HepG2 (cell line): ENCODE results near the gene RPTOR. TPM values are rescaled to one million over a fixed set of nuclear protein-coding genes. Genes with fewer than 3 reads are reported as not detected.
"Not testable (repeated sequence)": the region's sequence is repeated elsewhere in the genome, so short reads cannot be mapped to it uniquely, and the experiment has no call there.

Experiments
- ATAC-seq: fragments of 200-7000 bp; cut with Tn5 transposase; 3 replicates; pipeline ENCODE4 v1.9.1; 2020; ENCODE audit warnings: mild to moderate bottlenecking, moderate library complexity
- BruUV-seq: library from RNA; stranded (reverse); fragments of 400-500 nt; replicated peaks from 2 replicates; lab custom pipeline; 2021; lab: Mats Ljungman, UMichigan
- CTCF ChIA-PET: fragments of 300-600 bp; formaldehyde crosslinking; extraction: SDS; loops from one replicate; lab custom pipeline; 2021; ENCODE audit warnings: low total read pairs, inconsistent platforms, low intra/inter-chr PET ratio; lab: Yijun Ruan, JAX
- POLR2A ChIA-PET: fragments of 350-600 bp; sonication (Branson Sonifier 250); formaldehyde crosslinking; loops from one replicate; lab custom pipeline; 2020; ENCODE audit warnings: antibody characterized with exemption, inconsistent platforms; lab: Yijun Ruan, JAX
- DNase-seq: peaks from one replicate; pipeline ENCODE4 v3.0.0-alpha.2; 2015; ENCODE audit warnings: low spot score
- FAIRE-seq: peaks from 3 replicates; lab custom pipeline; 2011; peaks lifted over from hg19 to GRCh38; lab: Jason Lieb, UNC
- H2AFZ ChIP-seq: one replicate; pipeline ENCODE4 v1.6.1; 2011; ENCODE audit warnings: low read length, inconsistent platforms
- H3K27ac ChIP-seq: fragments of 300-600 bp; 3 replicates; pipeline ENCODE4 v1.8.0; 2011; ENCODE audit warnings: mixed run types, mild to moderate bottlenecking, mixed read lengths, low read length, inconsistent platforms; ENCODE audit not compliant: insufficient read depth; ENCODE audit errors: extremely low read length
- H3K27me3 ChIP-seq, 2 experiments: fragments of 200-600 bp in 1 of 2; 2 replicates in 1 of 2; 3 replicates in 1 of 2; pipeline versions ENCODE4 v1.6.0 to v1.8.0; 2011; ENCODE audit warnings: low read length in 2 of 2, mild to moderate bottlenecking in 2 of 2, moderate library complexity in 2 of 2, inconsistent platforms in 1 of 2; ENCODE audit not compliant: insufficient read depth in 2 of 2, control insufficient read depth in 1 of 2
- H3K36me3 ChIP-seq, 2 experiments: fragments of 200-600 bp in 1 of 2; replicated peaks in 1 of 2; 2 replicates in 1 of 2; 3 replicates in 1 of 2; pipeline versions ENCODE4 v1.5.1 to v1.8.0; 2011; ENCODE audit warnings: low read length in 2 of 2, inconsistent platforms in 1 of 2; ENCODE audit not compliant: insufficient read depth in 2 of 2, control insufficient read depth in 1 of 2
- H3K4me1 ChIP-seq: 2 replicates; pipeline ENCODE4 v1.5.1; 2012; ENCODE audit warnings: low read length, inconsistent platforms; ENCODE audit not compliant: insufficient read depth
- H3K4me2 ChIP-seq: 2 replicates; pipeline ENCODE4 v1.6.0; 2011; ENCODE audit warnings: low read depth, low read length, inconsistent platforms
- H3K4me3 ChIP-seq, 3 experiments: fragments of 200-600 bp in 1 of 3; sonication (generic), shearing (Covaris generic) in 1 of 3; replicated peaks in 1 of 3; 2 replicates each; pipeline ENCODE4 v1.5.1; 2011 to 2016; ENCODE audit warnings: low read length in 3 of 3, inconsistent platforms in 2 of 3, low read depth in 2 of 3, mild to moderate bottlenecking in 2 of 3, control low read depth in 1 of 3, mixed read lengths in 1 of 3; ENCODE audit not compliant: insufficient read depth in 1 of 3
- H3K79me2 ChIP-seq: one replicate; pipeline ENCODE4 v1.6.1; 2011; ENCODE audit warnings: low read length, inconsistent platforms; ENCODE audit not compliant: insufficient read depth
- H3K9ac ChIP-seq: 2 replicates; pipeline ENCODE4 v1.6.0; 2011; ENCODE audit warnings: mild to moderate bottlenecking, low read depth, low read length, inconsistent platforms; ENCODE audit not compliant: insufficient read depth
- H3K9me3 ChIP-seq: 2 replicates; pipeline ENCODE4 v1.5.1; 2012; ENCODE audit warnings: mild to moderate bottlenecking, low read length
- H4K20me1 ChIP-seq: 2 replicates; pipeline ENCODE4 v1.6.0; 2011; ENCODE audit warnings: inconsistent platforms, mild to moderate bottlenecking, low read length, moderate library complexity; ENCODE audit not compliant: insufficient read depth
- AGO2 ChIP-seq: fragments of 200-400 bp; formaldehyde crosslinking; optimal IDR thresholded peaks from 2 replicates; pipeline ENCODE3; 2017; ENCODE audit warnings: mild to moderate bottlenecking, low read depth, low read length, moderate library complexity
- HMG20B ChIP-seq: conservative IDR thresholded peaks from 2 replicates; pipeline ENCODE4 v1.6.1; 2016; ENCODE audit warnings: missing genetic modification reagents, missing compliant biosample characterization
- MAFF ChIP-seq: IDR thresholded peaks from 2 replicates; pipeline ENCODE4 v1.6.1; 2011; ENCODE audit warnings: low read depth, low read length, improper control_type of control experiment
- MAFK ChIP-seq, 2 experiments: IDR thresholded peaks in 1 of 2; conservative IDR thresholded peaks in 1 of 2; 2 replicates each; pipeline ENCODE4 v1.6.1; 2011; ENCODE audit warnings: improper control_type of control experiment in 2 of 2, low read length in 2 of 2
- POLR2AphosphoS5 ChIP-seq: IDR thresholded peaks from 2 replicates; pipeline ENCODE4 v1.6.1; 2012; ENCODE audit warnings: low read depth, low read length
- SOX5 ChIP-seq: IDR thresholded peaks from 2 replicates; pipeline ENCODE4 v1.6.1; 2016; ENCODE audit warnings: borderline replicate concordance
- TBP ChIP-seq: sonication (generic); formaldehyde crosslinking; IDR thresholded peaks from 2 replicates; pipeline ENCODE4 v1.5.0; 2020; ENCODE audit warnings: missing genetic modification reagents
- ZBTB20 ChIP-seq: sonication (generic); formaldehyde crosslinking; IDR thresholded peaks from 2 replicates; pipeline ENCODE4 v1.8.1; 2023; ENCODE audit warnings: missing genetic modification reagents, low read depth, mild to moderate bottlenecking, borderline replicate concordance
- ZIK1 ChIP-seq: sonication (generic); formaldehyde crosslinking; IDR thresholded peaks from 2 replicates; pipeline ENCODE4 v1.5.0; 2020; ENCODE audit warnings: mild to moderate bottlenecking, low read depth, missing genetic modification reagents, borderline replicate concordance
- ZNF431 ChIP-seq: sonication (generic); formaldehyde crosslinking; IDR thresholded peaks from 2 replicates; pipeline ENCODE4 v1.9.0; 2022; ENCODE audit warnings: missing genetic modification reagents, low read depth, mild to moderate bottlenecking, borderline replicate concordance
- ZNF432 ChIP-seq: sonication (generic); formaldehyde crosslinking; IDR thresholded peaks from 2 replicates; pipeline ENCODE4 v1.5.0; 2020; ENCODE audit warnings: missing genetic modification reagents, mild to moderate bottlenecking, borderline replicate concordance
- ZNF616 ChIP-seq: sonication (generic); formaldehyde crosslinking; IDR thresholded peaks from 2 replicates; pipeline ENCODE4 v1.5.0; 2020; ENCODE audit warnings: low read depth, mild to moderate bottlenecking, missing genetic modification reagents
- ZNF879 ChIP-seq: sonication (generic); formaldehyde crosslinking; IDR thresholded peaks from 2 replicates; pipeline ENCODE4 v1.8.1; 2023; ENCODE audit warnings: missing genetic modification reagents
- ZSCAN22 ChIP-seq: sonication (generic); formaldehyde crosslinking; IDR thresholded peaks from 2 replicates; pipeline ENCODE4 v1.4.0; 2020; ENCODE audit warnings: mild to moderate bottlenecking, missing genetic modification reagents
- WGBS: methylation state at CpG from one replicate; pipeline ENCODE4 v1.1.6; 2017; ENCODE audit warnings: low lambda C conversion rate; 5-methylcytosine and 5-hydroxymethylcytosine counted together
- in situ Hi-C: cut with HindIII; loops from 2 replicates; pipeline ENCODE4 v1.10.0; 2017; ENCODE audit warnings: low pct_unique_long_range_greater_than_20kb; ENCODE audit not compliant: extremely low pct_ligation_motif_present
- intact Hi-C: fragments of 100-400 bp; cut with micrococcal nuclease; formaldehyde crosslinking; loops from one replicate; pipeline ENCODE4 v1.10.0; 2022; ENCODE audit not compliant: unreplicated experiment
- polyA plus RNA-seq, 8 experiments: library from polyadenylated mRNA; depleted of rRNA in 3 of 8; stranded (reverse) in 7 of 8; unstranded in 1 of 8; fragments of >200 nt; fragmentation: Illumina TruSeq in 4 of 8; extraction: Trizol in 4 of 8; gene quantifications; 2 replicates each; pipeline versions ENCODE4 v1.2.1 to v1.2.3, GENCODE V29; 2011 to 2016; ENCODE audit warnings: low read depth in 4 of 8, missing spikeins in 1 of 8, mixed read lengths in 1 of 8; ENCODE audit not compliant: insufficient read depth in 1 of 8
- total RNA-seq, 5 experiments: library from RNA; depleted of rRNA; stranded (reverse); fragments of >200 nt; fragmentation: Illumina TruSeq; extraction: Trizol; gene quantifications; 2 replicates each; pipeline ENCODE4 v1.2.3, GENCODE V29; 2016; ENCODE audit warnings: low read depth in 1 of 5
- TF ChIP-seq, protein P1 (sequence below): sonication (generic); formaldehyde crosslinking; IDR thresholded peaks from 2 replicates; pipeline ENCODE4 v1.4.0; 2020; ENCODE audit warnings: missing genetic modification reagents

RPTOR gene
- total and polyA plus RNA-seq, 2 of the 13 experiments (the other 11 are each of a cell fraction or from before 2014, with no cell fraction given), result 6.6 to 25.3 TPM

DNA sequence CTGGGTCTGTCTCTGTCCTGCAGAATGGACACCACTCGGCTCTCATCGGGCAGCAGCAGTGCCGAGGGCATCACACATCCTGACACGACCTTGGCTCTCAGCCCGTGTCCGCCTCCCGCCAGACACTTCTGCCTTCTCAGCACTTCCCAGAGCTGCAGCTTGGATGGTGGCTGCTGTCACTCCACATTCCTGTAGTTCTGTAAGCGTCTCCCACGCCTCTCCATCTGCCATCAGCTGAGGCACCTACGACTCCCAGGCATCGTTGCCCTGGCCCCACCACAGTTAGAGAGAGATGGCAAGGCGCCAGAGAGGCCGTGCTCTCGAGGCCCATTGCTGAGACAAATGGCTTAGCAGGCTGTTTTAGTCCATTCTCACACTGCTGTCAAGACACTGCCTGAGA is 251.1 kb downstream of the RPTOR start (continued):
- TF ChIP-seq TBP (CRISPR knock-in tag) (no peak), ZSCAN22 (CRISPR knock-in tag) (no peak), POLR2AphosphoS5 (no peak), MAFF (peak; percentile 14; the same call in 1 of the 2 replicates), HMG20B (CRISPR knock-in tag) (no peak), ZBTB20 (no peak), AGO2 (peak; percentile 36), ZNF879 (CRISPR knock-in tag) (no peak), ZNF616 (no peak), ZNF432 (CRISPR knock-in tag) (no peak), MAFK (conservative IDR thresholded peaks at IDR 0.05 in 1 of 2, IDR thresholded peaks at IDR 0.05 in 1 of 2; ENCODE audit: low read length in 2 of 2) (peak in 1 of 2 experiments; percentile 21; a peak in 1 of 4 replicates), SOX5 (CRISPR knock-in tag) (no peak)
- TF ChIP-seq, protein P1, sequence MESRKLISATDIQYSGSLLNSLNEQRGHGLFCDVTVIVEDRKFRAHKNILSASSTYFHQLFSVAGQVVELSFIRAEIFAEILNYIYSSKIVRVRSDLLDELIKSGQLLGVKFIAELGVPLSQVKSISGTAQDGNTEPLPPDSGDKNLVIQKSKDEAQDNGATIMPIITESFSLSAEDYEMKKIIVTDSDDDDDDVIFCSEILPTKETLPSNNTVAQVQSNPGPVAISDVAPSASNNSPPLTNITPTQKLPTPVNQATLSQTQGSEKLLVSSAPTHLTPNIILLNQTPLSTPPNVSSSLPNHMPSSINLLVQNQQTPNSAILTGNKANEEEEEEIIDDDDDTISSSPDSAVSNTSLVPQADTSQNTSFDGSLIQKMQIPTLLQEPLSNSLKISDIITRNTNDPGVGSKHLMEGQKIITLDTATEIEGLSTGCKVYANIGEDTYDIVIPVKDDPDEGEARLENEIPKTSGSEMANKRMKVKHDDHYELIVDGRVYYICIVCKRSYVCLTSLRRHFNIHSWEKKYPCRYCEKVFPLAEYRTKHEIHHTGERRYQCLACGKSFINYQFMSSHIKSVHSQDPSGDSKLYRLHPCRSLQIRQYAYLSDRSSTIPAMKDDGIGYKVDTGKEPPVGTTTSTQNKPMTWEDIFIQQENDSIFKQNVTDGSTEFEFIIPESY (CRISPR knock-in tag), result peak; percentile 76

DNA sequence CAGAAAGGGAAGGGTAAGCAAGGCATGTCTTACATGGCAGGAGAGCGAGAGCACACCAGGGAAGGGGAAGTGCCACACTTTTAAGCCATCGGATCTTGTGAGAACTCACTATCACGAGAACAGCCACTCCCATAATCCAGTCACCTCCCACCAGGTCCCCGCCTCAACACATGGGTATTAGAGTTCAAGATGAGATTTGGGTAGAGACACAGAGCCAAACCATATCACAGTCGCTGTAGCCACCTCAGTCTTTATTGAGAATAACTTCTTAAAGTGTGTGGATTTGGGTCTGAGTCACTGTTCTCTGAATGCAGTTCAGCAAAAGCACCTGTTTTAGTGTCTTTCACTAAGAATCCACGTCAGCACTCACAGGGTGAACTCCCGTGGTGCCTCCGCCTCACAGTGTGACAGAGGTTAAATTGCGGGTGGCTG is 251.8 kb downstream of the RPTOR start:
- Histone ChIP-seq H3K27ac (no peak overlapping the region), H3K9ac (no peak overlapping the region), H3K9me3 (no peaks in the 10 kb centered on the region), H3K4me2 (no peak overlapping the region), H3K36me3 (peaks cover 16 to 46% of the 10 kb centered on the region in 2 experiments; a peak in 3 of 5 replicates), H2AFZ (no peak overlapping the region), H3K4me1 (peaks cover 12% of the 10 kb centered on the region), H3K4me3 (no peak overlapping the region), H3K79me2 (no peaks in the 10 kb centered on the region), H3K27me3 (no peaks in the 10 kb centered on the region), H4K20me1 (no peaks in the 10 kb centered on the region)
- in situ Hi-C loops, result no loop called here
- DNase-seq (no peak), ATAC-seq (no peak), FAIRE-seq (no peak)
- TF ChIP-seq ZNF431 (CRISPR knock-in tag) (peak; percentile 53; the same call in 1 of the 2 replicates), ZIK1 (no peak)
- 98% methylated on average over 9 of the region's 9 CpGs for WGBS
- intact Hi-C loops, result no loop called here
- no TSS peak for BruUV-seq
- CTCF ChIA-PET, result no interaction called here
- POLR2A ChIA-PET, result no interaction called here

DNA sequence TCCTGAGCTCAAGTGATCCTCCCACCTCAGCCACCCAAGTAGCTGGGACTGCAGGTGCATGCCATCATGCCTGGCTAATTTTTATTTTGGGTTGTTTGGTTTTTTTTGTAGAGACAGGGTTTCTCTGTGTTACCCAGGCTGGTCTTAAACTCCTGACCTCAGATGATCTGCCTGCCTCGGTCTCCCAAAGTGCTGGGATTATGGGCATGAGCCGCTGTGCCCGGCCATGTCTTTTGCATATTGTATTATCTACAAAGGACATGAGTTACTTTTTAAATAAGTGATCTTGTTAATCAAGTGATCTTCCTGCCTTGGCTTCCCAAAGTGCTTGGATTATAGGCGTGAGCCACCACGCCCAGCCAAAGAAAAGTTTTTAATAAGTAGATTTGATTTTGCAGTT is 252.6 kb downstream of the RPTOR start:
- intact Hi-C loops, POLR2A ChIA-PET, CTCF ChIA-PET: not testable (repeated sequence)

More for the DNA sequence above, 252.6 kb downstream of the RPTOR start:
- H3K4me2 ChIP-seq, H3K27ac ChIP-seq, H3K9ac ChIP-seq, H3K9me3 ChIP-seq, BruUV-seq, H3K4me3 ChIP-seq, FAIRE-seq, ATAC-seq, H2AFZ ChIP-seq, H4K20me1 ChIP-seq, DNase-seq, in situ Hi-C loops, H3K4me1 ChIP-seq, H3K79me2 ChIP-seq, H3K27me3 ChIP-seq: not testable (repeated sequence)
- peaks cover 16 to 46% of the 10 kb centered on the region in 2 experiments; a peak in 3 of 5 replicates for H3K36me3 ChIP-seq
- 99% methylated on average over 5 of the region's 5 CpGs for WGBS
